GM10266 (cell line): ENCODE measurements around the gene SDHAF4.
"Not testable (repeated sequence)": the region's sequence is repeated elsewhere in the genome, so short reads cannot be mapped to it uniquely, and the experiment has no call there.

Experiments used
- DNase-seq: peaks from one replicate; pipeline ENCODE4 v3.0.0; 2012; ENCODE audit errors: extremely low spot score
- CTCF ChIP-seq: IDR thresholded peaks from 2 replicates; pipeline ENCODE4 v1.5.1; 2012; ENCODE audit warnings: mild to moderate bottlenecking, low read depth; ENCODE audit not compliant: control insufficient read depth, insufficient read depth; ENCODE audit errors: missing control alignments

Gene SDHAF4

GRCh38 chr6:70593118-70593486 is 26.4 kb downstream of the SDHAF4 start:
- no peak for TF ChIP-seq CTCF
- no peak for DNase-seq

DNA sequence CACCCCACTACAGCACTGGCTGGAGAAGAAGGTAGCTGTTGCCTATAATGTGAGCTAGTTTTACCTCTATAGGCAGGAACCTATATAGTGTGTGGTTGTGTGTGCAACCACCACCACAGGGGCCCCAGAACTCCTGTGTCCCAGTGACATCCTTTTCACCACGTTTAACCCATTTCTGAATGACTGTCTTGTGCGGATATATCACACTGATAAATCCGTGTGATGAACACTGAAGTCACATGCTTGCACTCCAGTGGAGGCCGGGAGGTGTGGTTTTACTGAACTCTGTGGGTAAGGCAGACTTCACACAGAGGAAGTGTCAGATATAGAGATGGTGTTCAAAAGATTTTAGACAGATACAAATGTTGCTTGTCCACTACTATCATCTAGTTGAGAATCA is 32.5 kb downstream of the SDHAF4 start:
- no peak for DNase-seq
- TF ChIP-seq CTCF: no peak

GRCh38 chr6:70601014-70601413 is 34.3 kb downstream of the SDHAF4 start:
- no peak for DNase-seq
- no peak for TF ChIP-seq CTCF

- TF ChIP-seq CTCF: no peak
- DNase-seq: no peak
Measured at GRCh38 chr6:70604254-70604653, 37.5 kb downstream of the SDHAF4 start.

DNA sequence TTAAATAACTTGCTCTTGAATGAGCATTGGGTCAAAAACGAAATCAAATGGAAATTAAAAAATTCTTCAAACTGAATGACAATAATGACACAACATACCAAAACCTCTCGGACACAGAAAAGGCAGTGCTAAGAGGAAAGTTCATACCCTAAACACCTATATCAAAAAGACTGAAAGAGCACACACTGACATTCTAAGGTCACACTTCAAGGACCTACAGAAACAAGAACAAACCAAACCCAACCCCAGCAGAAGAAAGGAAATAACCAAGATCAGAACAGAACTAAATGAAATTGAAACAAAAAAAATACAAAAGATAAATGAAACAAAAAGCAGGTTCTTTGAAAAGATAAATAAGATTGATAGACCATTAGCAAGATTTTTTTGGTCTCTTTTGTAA is 40.6 kb downstream of the SDHAF4 start:
- not testable (repeated sequence) for DNase-seq

DNA sequence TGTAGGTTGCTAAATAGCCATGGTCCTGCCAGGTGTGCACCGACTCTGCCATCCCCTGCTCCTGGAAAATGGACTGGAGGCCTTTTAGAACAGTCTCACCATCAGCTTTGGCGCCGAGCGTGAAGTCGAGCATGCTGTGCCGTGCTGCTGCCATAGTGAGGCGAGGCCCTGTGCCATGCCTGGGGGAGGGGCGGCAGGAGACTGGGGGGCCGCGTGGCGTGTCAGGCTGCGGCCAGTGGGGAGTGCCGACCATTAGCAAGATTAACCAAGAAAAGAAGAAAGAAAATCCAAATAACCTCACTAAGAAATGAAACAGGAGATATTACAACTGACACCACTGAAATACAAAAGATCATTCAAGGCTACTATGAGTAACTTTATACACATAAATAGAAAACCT is 42.5 kb downstream of the SDHAF4 start:
- not testable (repeated sequence) for DNase-seq

- TF ChIP-seq CTCF: no peak
- no peak for DNase-seq
Measured at GRCh38 chr6:70616728-70617260, 50.1 kb downstream of the SDHAF4 start.

DNA sequence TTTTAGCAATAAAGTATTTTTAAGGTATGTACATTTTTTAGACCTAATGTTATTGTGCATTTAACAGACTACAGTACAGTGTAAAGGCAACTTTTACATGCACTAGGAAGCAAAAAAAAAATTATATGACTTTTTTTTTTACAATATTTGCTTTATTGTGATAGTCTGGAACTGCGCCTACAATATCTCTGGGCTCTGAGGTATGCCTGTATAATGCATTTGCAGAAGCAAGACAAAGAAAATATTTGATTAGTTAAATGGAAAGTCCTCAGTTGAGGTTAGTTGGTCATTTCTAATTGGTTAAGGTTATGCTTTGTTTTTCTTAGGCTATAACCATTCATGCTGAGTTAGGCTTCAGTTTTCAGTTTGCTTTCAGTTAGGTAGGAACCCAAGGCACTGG is 54.0 kb downstream of the SDHAF4 start:
- no peak for DNase-seq
- no peak for TF ChIP-seq CTCF
